Measurements from ENCODE around the gene ZYG11A.

DNA sequence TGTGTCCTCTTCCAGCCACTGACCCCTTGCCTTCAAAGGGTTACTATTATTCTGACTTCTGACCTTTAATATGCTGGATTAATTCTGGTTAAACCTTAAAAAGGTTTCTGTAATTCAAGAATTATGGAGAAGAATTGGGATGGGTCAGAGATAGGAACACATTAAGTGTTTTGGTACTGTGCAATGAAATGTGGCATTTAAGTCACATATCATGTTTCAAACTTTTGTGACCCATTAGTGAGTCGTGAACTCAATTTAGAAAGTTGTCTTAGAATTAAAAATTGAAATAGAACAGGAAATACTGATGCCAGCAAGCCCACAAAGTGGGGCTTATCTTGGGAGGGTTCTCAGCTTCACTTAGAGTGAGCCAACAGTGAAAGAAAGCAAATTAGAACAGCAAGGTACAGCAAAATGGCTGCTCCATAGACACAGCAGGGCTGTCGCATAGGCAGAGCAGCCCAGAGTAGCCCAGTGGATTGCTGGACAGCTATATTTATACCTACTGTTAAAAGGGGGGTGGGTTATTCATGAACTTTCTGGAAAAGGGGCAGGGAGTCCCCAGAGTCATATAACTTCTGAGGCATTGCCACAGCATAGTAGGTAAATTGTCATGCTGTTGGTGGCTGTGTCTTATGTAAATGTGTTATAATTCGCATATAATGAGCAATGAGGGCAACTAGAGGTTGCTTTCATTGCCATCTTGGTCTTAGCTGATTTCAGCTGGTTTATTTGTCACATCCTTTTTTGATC is 95.0 kb downstream of the ZYG11A start:
- TF ChIP-seq, protein P1, sequence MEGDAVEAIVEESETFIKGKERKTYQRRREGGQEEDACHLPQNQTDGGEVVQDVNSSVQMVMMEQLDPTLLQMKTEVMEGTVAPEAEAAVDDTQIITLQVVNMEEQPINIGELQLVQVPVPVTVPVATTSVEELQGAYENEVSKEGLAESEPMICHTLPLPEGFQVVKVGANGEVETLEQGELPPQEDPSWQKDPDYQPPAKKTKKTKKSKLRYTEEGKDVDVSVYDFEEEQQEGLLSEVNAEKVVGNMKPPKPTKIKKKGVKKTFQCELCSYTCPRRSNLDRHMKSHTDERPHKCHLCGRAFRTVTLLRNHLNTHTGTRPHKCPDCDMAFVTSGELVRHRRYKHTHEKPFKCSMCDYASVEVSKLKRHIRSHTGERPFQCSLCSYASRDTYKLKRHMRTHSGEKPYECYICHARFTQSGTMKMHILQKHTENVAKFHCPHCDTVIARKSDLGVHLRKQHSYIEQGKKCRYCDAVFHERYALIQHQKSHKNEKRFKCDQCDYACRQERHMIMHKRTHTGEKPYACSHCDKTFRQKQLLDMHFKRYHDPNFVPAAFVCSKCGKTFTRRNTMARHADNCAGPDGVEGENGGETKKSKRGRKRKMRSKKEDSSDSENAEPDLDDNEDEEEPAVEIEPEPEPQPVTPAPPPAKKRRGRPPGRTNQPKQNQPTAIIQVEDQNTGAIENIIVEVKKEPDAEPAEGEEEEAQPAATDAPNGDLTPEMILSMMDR (IDR thresholded peaks at IDR 0.05), result no peak
- TF ChIP-seq POLR2A (IDR thresholded peaks at IDR 0.05), result no peak
